Mucosa of rectum (tissue), 2 donors: ENCODE results near the gene MDH1B.
"Not testable (repeated sequence)": the region's sequence is repeated elsewhere in the genome, so short reads cannot be mapped to it uniquely, and the experiment has no call there.

Experiments
- H3K27ac ChIP-seq, 2 donors: one replicate each; pipeline ENCODE4 v1.7.0; 2013; ENCODE audit warnings: inconsistent platforms in 2 of 2, low read depth in 2 of 2, low read length in 2 of 2
- H3K27me3 ChIP-seq, 2 donors: one replicate each; pipeline ENCODE4 v1.7.0; 2013; ENCODE audit warnings: low read length in 2 of 2; ENCODE audit not compliant: control insufficient read depth in 2 of 2, insufficient read depth in 2 of 2
- H3K36me3 ChIP-seq, 2 donors: one replicate each; pipeline ENCODE4 v1.7.0; 2013; ENCODE audit warnings: low read length in 2 of 2; ENCODE audit not compliant: control insufficient read depth in 2 of 2, insufficient read depth in 2 of 2
- H3K4me1 ChIP-seq, 2 donors: one replicate each; pipeline ENCODE4 v1.7.0; 2013; ENCODE audit warnings: low read length in 2 of 2, mild to moderate bottlenecking in 1 of 2; ENCODE audit not compliant: control insufficient read depth in 2 of 2, insufficient read depth in 2 of 2
- H3K4me3 ChIP-seq, 2 donors: one replicate each; pipeline ENCODE4 v1.7.0; 2013; ENCODE audit warnings: low read length in 2 of 2
- H3K9ac ChIP-seq, 2 donors: one replicate each; pipeline ENCODE4 v1.7.0; 2013; ENCODE audit warnings: low read length in 2 of 2, low read depth in 1 of 2, mild to moderate bottlenecking in 1 of 2
- H3K9me3 ChIP-seq, 2 donors: one replicate each; pipeline ENCODE4 v1.7.0; 2013; ENCODE audit warnings: low read length in 2 of 2; ENCODE audit not compliant: control insufficient read depth in 2 of 2
- donor health status: healthy.
- donor health status: Normal muscosa, but diverticular disease.

The MDH1B gene

DNA sequence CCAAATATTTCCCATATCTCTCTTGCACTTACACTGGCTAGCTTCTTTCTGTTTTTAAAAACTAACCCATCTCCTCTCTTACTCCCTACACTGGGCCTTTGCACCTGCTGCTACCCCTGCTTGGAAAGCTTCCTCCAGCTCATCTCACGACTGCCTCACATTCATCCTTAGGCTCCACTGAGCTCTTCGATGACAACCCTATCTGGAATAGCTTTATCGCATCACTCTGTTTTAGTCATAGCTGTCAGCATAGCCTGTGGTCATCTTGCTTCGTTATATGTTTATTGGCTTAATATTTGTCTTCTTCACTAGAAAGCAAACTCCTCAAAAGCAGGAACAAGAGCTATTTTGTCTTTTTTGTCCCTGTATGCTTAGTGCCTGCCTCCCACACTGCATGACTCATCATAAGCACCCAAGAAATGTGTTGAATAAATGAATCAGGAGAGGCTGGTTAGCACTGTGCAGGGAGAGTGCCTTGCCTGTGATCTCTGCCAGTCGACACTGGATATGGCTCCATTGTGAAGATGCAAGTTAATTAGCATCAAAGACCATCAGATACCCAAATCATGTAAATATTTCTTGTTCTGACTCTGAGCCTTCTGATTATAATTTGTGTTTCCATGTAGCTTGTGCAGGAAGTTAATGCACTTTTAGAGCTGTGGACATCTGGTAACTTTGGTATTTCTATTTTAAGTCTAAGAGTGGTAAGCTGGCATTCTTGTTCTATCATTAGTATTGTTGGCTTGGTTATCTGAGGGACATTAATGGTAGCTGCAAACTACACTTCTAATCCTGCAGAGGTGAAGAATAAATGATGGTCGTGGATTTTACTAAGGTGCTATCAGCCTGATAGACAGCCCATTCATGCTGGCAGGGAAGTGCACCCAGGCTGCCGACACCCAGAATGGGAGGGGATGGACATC lies 36.6 kb downstream of the MDH1B start:
- H3K9ac ChIP-seq: no peak overlapping the region
- no peaks in the 10 kb centered on the region for H3K4me1 ChIP-seq
- H3K4me3 ChIP-seq: no peak overlapping the region
- no peaks in the 10 kb centered on the region for H3K9me3 ChIP-seq
- H3K27ac ChIP-seq: no peak overlapping the region
- no peaks in the 10 kb centered on the region for H3K36me3 ChIP-seq
- H3K27me3 ChIP-seq: peaks cover 0 to 6% of the 10 kb centered on the region in 2 donors

DNA sequence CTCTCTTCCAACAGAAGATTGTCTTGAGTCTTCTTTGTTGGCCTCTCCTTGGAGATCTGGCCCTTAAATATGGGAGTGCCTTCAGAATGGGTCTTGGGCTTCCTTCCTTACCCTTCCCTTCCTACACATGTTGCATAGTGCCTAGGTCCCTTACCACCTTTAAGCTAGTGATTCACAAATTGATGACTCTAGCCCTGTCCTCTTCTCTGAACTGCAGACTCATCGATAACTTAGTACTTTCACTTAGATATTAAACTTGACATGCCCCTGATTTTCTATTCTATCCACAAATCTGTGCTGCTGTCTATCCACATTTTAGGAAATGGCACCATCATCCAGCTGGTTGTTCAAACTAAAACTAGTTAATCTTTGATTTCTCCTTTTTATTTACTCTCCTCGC lies 37.8 kb downstream of the MDH1B start:
- H3K9ac ChIP-seq: no peak overlapping the region
- H3K4me1 ChIP-seq: no peaks in the 10 kb centered on the region
- H3K36me3 ChIP-seq: no peaks in the 10 kb centered on the region
- H3K4me3 ChIP-seq: no peak overlapping the region
- no peaks in the 10 kb centered on the region for H3K9me3 ChIP-seq
- H3K27ac ChIP-seq: no peak overlapping the region
- peaks cover 0 to 6% of the 10 kb centered on the region in 2 donors for H3K27me3 ChIP-seq

DNA sequence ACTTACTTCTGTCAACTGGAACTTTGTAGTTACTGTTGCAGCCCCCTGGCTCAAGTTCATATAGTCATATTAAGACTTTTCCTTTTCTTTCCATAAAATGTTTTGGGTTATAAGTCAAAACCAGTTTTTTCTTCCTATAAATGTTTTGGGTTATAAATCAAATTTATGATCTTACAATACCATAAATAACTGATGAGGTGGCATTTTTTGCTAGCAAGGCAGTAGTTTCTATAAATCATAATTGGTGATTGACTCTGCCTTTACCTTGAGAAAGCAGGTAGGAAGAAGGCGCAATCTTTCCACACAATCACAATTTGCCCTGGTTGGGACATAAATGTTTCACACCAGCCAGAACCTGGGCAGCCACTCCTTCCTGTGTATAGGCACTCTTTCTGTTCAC lies 41.8 kb downstream of the MDH1B start:
- H3K4me1 ChIP-seq: no peaks in the 10 kb centered on the region
- no peak overlapping the region for H3K4me3 ChIP-seq
- no peak overlapping the region for H3K27ac ChIP-seq
- no peaks in the 10 kb centered on the region for H3K9me3 ChIP-seq
- peaks cover 0 to 2% of the 10 kb centered on the region in 2 donors for H3K27me3 ChIP-seq
- no peak overlapping the region for H3K9ac ChIP-seq
- no peaks in the 10 kb centered on the region for H3K36me3 ChIP-seq

DNA sequence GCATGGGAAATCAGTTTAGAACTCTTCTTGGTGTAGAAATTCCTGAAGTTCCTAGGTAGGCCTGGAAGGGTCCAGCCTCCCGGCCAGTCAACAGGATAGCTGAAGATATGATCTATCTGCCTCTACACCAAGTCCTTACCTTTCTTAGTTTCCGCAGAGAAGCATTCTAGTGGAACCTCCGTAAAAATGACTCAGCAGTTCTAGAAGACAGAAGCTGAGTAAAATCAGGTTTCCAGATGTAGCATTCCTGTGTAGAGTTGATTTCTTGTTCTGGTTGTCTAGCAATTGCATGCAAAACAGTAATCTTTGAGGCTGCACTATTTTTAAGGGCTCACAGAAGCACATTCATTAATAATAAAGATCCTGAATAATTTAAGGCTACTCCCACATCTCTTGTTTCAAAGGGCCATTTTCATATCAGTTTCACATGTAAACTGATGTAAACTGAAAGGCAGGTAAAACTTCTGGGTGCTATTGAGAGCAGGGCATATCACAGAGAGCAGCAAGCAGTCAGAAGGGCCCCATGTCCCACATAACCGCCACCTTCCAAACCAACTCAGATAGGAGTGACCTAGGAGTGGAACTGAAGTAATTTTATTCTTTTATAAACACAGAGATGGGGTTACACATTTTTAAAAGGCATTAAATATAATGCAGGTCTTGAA lies 43.7 kb downstream of the MDH1B start:
- H3K27me3 ChIP-seq: no peaks in the 10 kb centered on the region
- H3K4me1 ChIP-seq: no peaks in the 10 kb centered on the region
- H3K9me3 ChIP-seq: no peaks in the 10 kb centered on the region
- no peak overlapping the region for H3K4me3 ChIP-seq
- H3K36me3 ChIP-seq: no peaks in the 10 kb centered on the region
- H3K27ac ChIP-seq: no peak overlapping the region
- no peak overlapping the region for H3K9ac ChIP-seq

DNA sequence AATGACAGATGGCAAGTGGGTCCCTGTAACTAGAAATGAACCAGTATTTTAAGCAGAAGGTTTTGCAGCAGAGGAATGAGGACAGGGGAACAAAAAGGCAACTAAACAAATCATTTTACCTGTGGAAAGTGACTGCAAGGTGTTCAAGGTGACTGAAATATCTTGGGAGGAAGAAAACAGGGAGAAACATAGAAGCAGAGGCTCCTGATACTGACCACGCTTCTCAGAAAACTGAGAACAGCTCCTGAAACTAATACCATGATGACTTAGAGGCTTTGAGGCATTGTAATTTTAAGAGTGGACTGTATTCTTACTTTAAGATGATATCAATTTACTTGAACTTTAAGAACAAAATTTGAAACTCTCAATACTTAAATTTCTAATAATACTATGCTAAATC lies 46.8 kb downstream of the MDH1B start, which contains the start of gene DYTN:
TSS of gene DYTN (minus strand) at position 101 of the 400 bp plus-strand sequence. CDS start 117 bp downstream, outside the sequence.
- no peaks in the 10 kb centered on the region for H3K4me1 ChIP-seq
- H3K36me3 ChIP-seq: no peaks in the 10 kb centered on the region
- no peaks in the 10 kb centered on the region for H3K9me3 ChIP-seq
- H3K27ac ChIP-seq: no peak within 1 kb of the TSS
- no peaks in the 10 kb centered on the region for H3K27me3 ChIP-seq
- no peak within 1 kb of the TSS for H3K9ac ChIP-seq
- H3K4me3 ChIP-seq: no peak within 1 kb of the TSS

DNA sequence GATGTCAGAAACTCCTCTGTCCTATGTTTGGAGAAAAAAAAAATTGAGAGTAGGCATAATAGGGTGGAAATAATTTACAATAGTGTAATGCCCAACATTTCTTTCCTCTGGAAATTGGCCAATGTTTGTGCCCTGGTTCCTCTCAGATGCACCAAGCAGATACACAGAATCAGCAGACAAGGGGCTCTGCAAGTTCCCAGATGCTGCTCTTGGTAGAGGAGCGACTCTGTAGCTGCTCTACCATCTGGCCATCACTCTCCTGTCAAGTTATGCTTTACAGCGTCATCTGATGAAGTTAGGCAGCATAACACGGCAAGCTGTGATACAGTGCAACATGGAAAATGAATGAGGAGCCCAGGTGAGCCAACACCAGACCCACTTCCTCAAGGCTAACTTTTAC lies 48.5 kb downstream of the MDH1B start:
- Histone ChIP-seq H3K27me3 (no peaks in the 10 kb centered on the region), H3K4me1 (no peaks in the 10 kb centered on the region), H3K9me3 (no peaks in the 10 kb centered on the region), H3K9ac (no peak overlapping the region), H3K36me3 (no peaks in the 10 kb centered on the region), H3K27ac (no peak overlapping the region), H3K4me3 (no peak overlapping the region)

DNA sequence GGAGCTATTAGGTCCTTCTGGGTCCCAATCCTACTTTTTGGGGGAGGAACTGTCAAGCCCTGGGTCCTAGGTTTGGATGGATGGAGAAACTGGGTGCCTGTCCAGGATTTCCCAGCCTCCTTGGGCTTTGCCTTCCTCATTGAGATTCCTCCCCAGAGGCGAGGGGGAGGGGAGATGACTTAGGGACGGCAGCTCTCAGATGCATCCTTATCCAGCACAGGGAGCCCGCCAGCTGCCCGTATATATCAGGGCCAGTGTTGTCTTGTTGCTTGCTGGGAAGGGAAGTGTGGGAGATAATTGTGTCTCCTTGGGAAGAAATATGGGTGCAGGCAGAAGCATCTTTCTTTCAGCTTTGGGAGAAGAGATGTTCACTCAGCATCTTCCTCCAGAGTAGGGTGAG lies 49.9 kb downstream of the MDH1B start:
- not testable (repeated sequence) for H3K27me3 ChIP-seq, H3K4me1 ChIP-seq, H3K27ac ChIP-seq, H3K9ac ChIP-seq, H3K36me3 ChIP-seq, H3K9me3 ChIP-seq, H3K4me3 ChIP-seq

DNA sequence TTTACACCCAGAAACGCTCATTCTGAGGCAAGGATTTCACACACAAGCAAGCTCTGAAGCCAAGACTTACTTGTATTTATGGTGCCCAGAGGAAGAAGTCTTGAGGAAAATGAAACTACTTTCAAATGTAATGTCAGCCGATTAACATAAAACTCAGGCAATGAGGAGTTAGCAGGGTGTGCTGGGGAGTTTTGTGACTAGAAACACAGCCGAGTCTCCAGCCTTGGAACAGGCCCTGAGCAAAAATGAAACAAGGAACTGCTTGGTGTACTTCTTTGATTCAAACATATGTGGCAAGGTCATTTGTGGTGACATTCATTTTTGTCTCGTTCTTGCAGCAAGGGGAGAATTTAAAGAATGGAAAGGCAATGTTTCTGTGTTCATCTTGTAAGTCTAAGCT lies 51.4 kb downstream of the MDH1B start:
- Histone ChIP-seq H3K9ac (peak overlapping the region in 1 of 2 donors; percentile 15), H3K9me3 (no peaks in the 10 kb centered on the region), H3K4me1 (no peaks in the 10 kb centered on the region), H3K27ac (no peak overlapping the region), H3K27me3 (no peaks in the 10 kb centered on the region), H3K36me3 (no peaks in the 10 kb centered on the region), H3K4me3 (no peak overlapping the region)

DNA sequence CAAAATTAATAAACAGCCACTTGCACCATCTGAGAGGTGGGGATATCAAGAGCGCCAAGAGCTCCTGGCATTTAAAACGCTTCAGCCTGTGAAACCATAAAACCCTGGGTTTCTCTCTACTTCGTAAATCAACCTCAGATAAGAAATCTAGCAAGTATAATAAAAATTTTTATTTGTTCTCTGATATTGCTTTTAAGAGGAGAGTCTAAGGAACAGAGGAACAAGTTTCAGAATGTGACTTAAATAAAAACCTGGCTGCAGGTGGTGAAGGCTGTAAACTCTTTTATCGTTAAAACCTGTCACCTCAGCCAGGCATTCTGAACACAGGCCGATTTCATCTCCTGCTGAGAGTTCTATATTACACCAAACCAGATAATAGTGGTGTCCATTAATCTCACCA lies 56.8 kb downstream of the MDH1B start:
- H3K9ac ChIP-seq: no peak overlapping the region
- no peaks in the 10 kb centered on the region for H3K36me3 ChIP-seq
- no peak overlapping the region for H3K27ac ChIP-seq

DNA sequence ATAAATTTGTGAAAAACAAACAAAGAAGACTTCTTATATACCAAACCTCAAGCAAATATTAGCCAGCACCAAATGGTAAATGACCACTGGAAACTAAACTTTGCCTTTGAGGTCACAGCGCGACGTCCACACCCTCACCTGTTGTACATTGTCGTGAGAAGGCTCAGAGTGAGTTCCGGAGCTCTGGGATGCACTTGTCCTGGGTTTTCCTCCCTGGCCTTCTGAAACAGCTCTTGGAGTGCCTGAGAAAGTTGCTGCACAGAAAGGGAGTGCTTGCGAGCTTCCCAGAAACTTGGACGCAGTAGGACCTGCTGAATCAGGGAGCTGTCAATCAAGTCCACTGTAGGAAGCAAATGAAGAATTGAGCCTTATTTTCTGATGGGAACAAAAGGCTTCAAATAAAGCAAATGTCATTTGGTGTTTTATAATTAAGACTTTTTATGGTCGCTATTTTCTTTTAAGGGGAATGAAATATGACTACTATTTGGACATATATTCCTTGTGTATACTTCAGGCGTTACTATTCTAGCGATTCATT lies 57.9 kb downstream of the MDH1B start:
- no peaks in the 10 kb centered on the region for H3K36me3 ChIP-seq
- peak overlapping the region in 1 of 2 donors; percentile 7 for H3K4me3 ChIP-seq
- H3K4me1 ChIP-seq: peaks cover 0 to 9% of the 10 kb centered on the region in 2 donors
- peaks cover 0 to 2% of the 10 kb centered on the region in 2 donors for H3K27me3 ChIP-seq
- no peak overlapping the region for H3K9ac ChIP-seq
- H3K9me3 ChIP-seq: no peaks in the 10 kb centered on the region
- H3K27ac ChIP-seq: no peak overlapping the region

More for the DNA sequence above, 56.8 kb downstream of the MDH1B start:
- no peaks in the 10 kb centered on the region for H3K27me3 ChIP-seq
- no peak overlapping the region for H3K4me3 ChIP-seq
- H3K4me1 ChIP-seq: peaks cover 0 to 9% of the 10 kb centered on the region in 2 donors
- H3K9me3 ChIP-seq: no peaks in the 10 kb centered on the region
